ENCODE measurements around the gene KCNJ15. TPM values are rescaled to one million over a fixed set of nuclear protein-coding genes. Genes with fewer than 3 reads are reported as not detected.

KCNJ15 gene
- total RNA-seq, 6 experiments from 2014 or later = 0.43 to 3.5 (median 1.1) TPM

GRCh38 chr21:38301321-38302214, 44.8 kb downstream of the KCNJ15 start:
- TF ChIP-seq POLR2A (IDR thresholded peaks at IDR 0.05) (no peak), CTCF (IDR thresholded peaks at IDR 0.05) (no peak)
- H3K9me3 ChIP-seq = no peaks in the 10 kb centered on the region
- H3K4me3 ChIP-seq = no peak overlapping the region
- no peaks in the 10 kb centered on the region for H3K27me3 ChIP-seq
- H3K36me3 ChIP-seq = no peaks in the 10 kb centered on the region
- DNase-seq (no peak), ATAC-seq (no peak)
- peaks cover 0 to 9% (median 0%) of the 10 kb centered on the region in 4 donors for H3K4me1 ChIP-seq
- H3K27ac ChIP-seq = no peak overlapping the region
- WGBS (ENCODE audit: insufficient coverage, low coverage, low lambda C conversion rate, missing lambda C conversion rate) = 81% methylated on average over 11 of the region's 15 CpGs
- intact Hi-C loops (cut with DNase I) = no loop called here

DNA sequence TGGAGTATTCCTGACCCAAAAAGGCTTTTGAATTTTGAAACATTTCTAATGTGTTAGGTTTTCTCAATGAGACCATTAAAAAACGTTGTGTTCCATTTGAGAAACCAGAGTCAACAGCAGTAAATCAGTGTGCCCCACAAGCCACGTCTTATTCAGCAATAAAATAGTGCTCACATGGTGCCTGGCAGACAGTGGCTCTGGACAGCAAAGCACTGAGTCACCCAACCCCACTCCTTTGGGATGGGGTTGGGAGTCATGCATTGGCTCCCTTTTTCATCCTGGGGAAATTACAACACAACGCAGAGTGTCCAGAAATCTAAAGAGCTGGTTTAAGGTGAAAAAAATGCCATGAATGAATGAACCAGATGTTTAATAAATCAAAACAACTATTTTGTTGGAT, 46.5 kb downstream of the KCNJ15 start:
- Histone ChIP-seq H3K9me3 (no peaks in the 10 kb centered on the region), H3K4me1 (peaks cover 0 to 9% (median 0%) of the 10 kb centered on the region in 4 donors), H3K36me3 (no peaks in the 10 kb centered on the region), H3K27ac (no peak overlapping the region), H3K4me3 (no peak overlapping the region), H3K27me3 (no peaks in the 10 kb centered on the region)
- intact Hi-C loops (cut with DNase I) = no loop called here
- ATAC-seq (no peak), DNase-seq (no peak)
- TF ChIP-seq POLR2A (IDR thresholded peaks at IDR 0.05) = no peak
- no peak for TF ChIP-seq CTCF (IDR thresholded peaks at IDR 0.05)
- WGBS (ENCODE audit: insufficient coverage, low coverage, low lambda C conversion rate, missing lambda C conversion rate) = 66% methylated on average over 3 of the region's 3 CpGs

- Histone ChIP-seq H3K36me3 (no peaks in the 10 kb centered on the region), H3K9me3 (no peaks in the 10 kb centered on the region), H3K4me1 (peaks cover 0 to 14% (median 8%) of the 10 kb centered on the region in 4 donors), H3K27ac (peak overlapping the region in 1 of 3 donors; percentile 0), H3K27me3 (no peaks in the 10 kb centered on the region), H3K4me3 (no peak overlapping the region)
- no peak for DNase-seq
- WGBS (ENCODE audit: insufficient coverage, low coverage, low lambda C conversion rate, missing lambda C conversion rate) = 47% methylated on average over 7 of the region's 7 CpGs
- intact Hi-C loops (cut with DNase I) = no loop called here
- TF ChIP-seq CTCF (IDR thresholded peaks at IDR 0.05) (no peak), POLR2A (IDR thresholded peaks at IDR 0.05) (no peak)
- ATAC-seq = peak in 2 of 4 donors; percentile 55 to 58
Observed at GRCh38 chr21:38306433-38307141, 49.8 kb downstream of the KCNJ15 start.

DNA sequence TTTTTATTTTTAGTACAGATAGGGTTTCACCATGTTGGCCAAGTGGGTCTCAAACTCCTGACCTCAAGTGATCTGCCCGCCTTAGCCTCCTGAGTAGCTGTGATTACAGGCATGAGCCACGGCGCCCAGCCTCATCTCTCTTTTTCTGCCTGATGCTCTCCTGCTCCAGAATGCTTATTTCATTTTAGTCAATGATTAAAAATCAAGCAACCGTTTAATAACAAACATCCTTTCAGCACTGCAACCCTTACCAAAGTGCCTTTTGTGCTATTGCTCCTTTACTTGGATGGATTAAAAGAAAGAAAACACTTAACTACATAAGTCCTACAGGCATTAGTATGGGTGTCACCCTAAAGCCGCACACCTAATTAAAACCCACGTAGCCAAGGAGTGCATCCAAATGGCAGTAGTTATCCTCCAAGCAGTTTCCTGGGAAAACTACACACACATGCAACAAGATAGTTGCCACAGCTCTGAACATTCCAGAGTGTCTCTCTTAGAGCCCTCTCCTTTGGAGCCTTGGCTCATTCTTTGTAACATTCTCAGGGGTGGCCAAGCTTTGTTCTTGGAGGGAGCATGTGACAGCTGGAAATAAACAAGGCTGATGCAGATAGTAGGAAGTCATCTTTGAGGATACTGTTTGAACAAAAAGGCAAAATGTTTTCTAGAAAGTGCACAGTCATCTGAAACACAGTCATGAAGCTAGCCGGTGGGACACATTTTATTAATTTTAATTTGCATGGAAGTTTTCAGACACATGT, 51.2 kb downstream of the KCNJ15 start:
- H3K27ac ChIP-seq = peak overlapping the region in 1 of 3 donors; percentile 41
- intact Hi-C loops (cut with DNase I) = no loop called here
- H3K4me1 ChIP-seq = peaks cover under 1 to 28% (median 10%) of the 10 kb centered on the region in 4 donors
- H3K4me3 ChIP-seq = no peak overlapping the region
- H3K27me3 ChIP-seq = no peaks in the 10 kb centered on the region
- ATAC-seq (peak in 2 of 4 donors; percentile 4 to 14), DNase-seq (no peak)
- WGBS (ENCODE audit: insufficient coverage, low coverage, low lambda C conversion rate, missing lambda C conversion rate) = 74% methylated on average over 6 of the region's 7 CpGs
- no peaks in the 10 kb centered on the region for H3K9me3 ChIP-seq
- no peaks in the 10 kb centered on the region for H3K36me3 ChIP-seq
- TF ChIP-seq CTCF (IDR thresholded peaks at IDR 0.05) (no peak), POLR2A (IDR thresholded peaks at IDR 0.05) (no peak)
